ENCODE data around the gene CDYL2.

DNA sequence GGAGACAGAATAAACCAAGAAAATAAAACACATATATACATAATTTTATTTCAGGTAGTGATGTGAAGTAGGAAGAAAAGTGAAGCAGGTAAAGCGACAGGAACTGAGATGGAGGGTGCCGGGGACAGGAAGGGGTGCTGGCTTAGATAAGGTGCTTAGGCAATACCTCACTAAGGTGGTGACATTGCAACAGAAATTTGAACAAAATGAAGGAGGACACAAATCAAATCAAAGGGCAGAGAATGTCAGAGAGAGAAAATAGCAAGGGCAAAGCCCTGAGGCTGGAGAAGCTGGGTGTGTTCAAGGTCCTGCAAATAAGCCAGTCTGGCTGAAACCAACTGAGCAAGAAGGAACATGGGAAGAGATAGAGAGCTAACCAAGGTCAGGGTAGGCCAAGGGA lies 5.0 kb upstream of the CDYL2 start:
- TF ChIP-seq POLR2A (IDR thresholded peaks at IDR 0.05), result no peak
- no peak for TF ChIP-seq POLR2AphosphoS5 (IDR thresholded peaks at IDR 0.05)
- TF ChIP-seq, protein P1, sequence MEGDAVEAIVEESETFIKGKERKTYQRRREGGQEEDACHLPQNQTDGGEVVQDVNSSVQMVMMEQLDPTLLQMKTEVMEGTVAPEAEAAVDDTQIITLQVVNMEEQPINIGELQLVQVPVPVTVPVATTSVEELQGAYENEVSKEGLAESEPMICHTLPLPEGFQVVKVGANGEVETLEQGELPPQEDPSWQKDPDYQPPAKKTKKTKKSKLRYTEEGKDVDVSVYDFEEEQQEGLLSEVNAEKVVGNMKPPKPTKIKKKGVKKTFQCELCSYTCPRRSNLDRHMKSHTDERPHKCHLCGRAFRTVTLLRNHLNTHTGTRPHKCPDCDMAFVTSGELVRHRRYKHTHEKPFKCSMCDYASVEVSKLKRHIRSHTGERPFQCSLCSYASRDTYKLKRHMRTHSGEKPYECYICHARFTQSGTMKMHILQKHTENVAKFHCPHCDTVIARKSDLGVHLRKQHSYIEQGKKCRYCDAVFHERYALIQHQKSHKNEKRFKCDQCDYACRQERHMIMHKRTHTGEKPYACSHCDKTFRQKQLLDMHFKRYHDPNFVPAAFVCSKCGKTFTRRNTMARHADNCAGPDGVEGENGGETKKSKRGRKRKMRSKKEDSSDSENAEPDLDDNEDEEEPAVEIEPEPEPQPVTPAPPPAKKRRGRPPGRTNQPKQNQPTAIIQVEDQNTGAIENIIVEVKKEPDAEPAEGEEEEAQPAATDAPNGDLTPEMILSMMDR (IDR thresholded peaks at IDR 0.05), result no peak
- TF ChIP-seq EP300 (IDR thresholded peaks at IDR 0.05; ENCODE audit: low read depth), result no peak
